Gastroesophageal sphincter (tissue), 4 donors: ENCODE data around the gene CALHM6. TPM values are rescaled to one million over a fixed set of nuclear protein-coding genes. Genes with fewer than 3 reads are reported as not detected.

Experiments used
- ATAC-seq: fragments of 150-250 bp; one replicate; pipeline ENCODE4 v1.9.1; 2016; ENCODE audit warnings: mild to moderate bottlenecking, moderate library complexity
- H3K27ac ChIP-seq, 4 donors: fragments of 200-600 bp; sonication (generic) in 3 of 4; 1 replicate in 3 of 4; 2 replicates in 1 of 4; pipeline ENCODE4 v1.5.1; 2016 to 2019
- H3K27me3 ChIP-seq: fragments of 200-600 bp; sonication (generic); one replicate; pipeline ENCODE4 v1.5.1; 2019
- H3K36me3 ChIP-seq, 2 donors: fragments of 200-600 bp; sonication (generic); one replicate each; pipeline ENCODE4 v1.5.1; 2019; ENCODE audit warnings: control low read depth in 1 of 2
- H3K4me1 ChIP-seq, 3 donors: fragments of 200-600 bp; sonication (generic); 1 replicate in 2 of 3; 2 replicates in 1 of 3; pipeline ENCODE4 v1.5.1; 2016 to 2019; ENCODE audit warnings: control low read depth in 2 of 3
- H3K4me3 ChIP-seq, 2 donors: fragments of 200-600 bp; sonication (generic); one replicate each; pipeline ENCODE4 v1.5.1; 2019; ENCODE audit warnings: mild to moderate bottlenecking in 1 of 2, moderate library complexity in 1 of 2
- H3K9me3 ChIP-seq, 3 donors: fragments of 200-600 bp; sonication (generic); one replicate each; pipeline ENCODE4 v1.5.1; 2017 to 2019; ENCODE audit warnings: control low read depth in 2 of 3
- CTCF ChIP-seq, 4 experiments: fragments of 200-600 bp in 2 of 4; fragments of 450-650 bp in 2 of 4; sonication (generic) in 1 of 4; IDR thresholded peaks; one replicate each; pipeline ENCODE4 v1.5.1; 2017 to 2019; ENCODE audit warnings: antibody characterized with exemption in 4 of 4, mild to moderate bottlenecking in 2 of 4, moderate library complexity in 2 of 4
- EP300 ChIP-seq: sonication (generic); formaldehyde crosslinking; IDR thresholded peaks from one replicate; pipeline ENCODE4 v1.6.1; 2017; ENCODE audit warnings: antibody characterized with exemption, mild to moderate bottlenecking
- POLR2A ChIP-seq, 2 donors: fragments of 450-650 bp; IDR thresholded peaks; one replicate each; pipeline ENCODE4 v1.6.1; 2017; ENCODE audit warnings: antibody characterized with exemption in 2 of 2, mild to moderate bottlenecking in 2 of 2, moderate library complexity in 1 of 2
- POLR2AphosphoS5 ChIP-seq: sonication (generic); formaldehyde crosslinking; IDR thresholded peaks from one replicate; pipeline ENCODE4 v1.6.1; 2017; ENCODE audit warnings: antibody characterized with exemption
- WGBS, 2 donors: methylation state at CpG; one replicate each; pipeline ENCODE4 v1.1.5; 2018; ENCODE audit warnings: low coverage in 1 of 2; 5-methylcytosine and 5-hydroxymethylcytosine counted together
- total RNA-seq, 4 donors: library from RNA; depleted of rRNA; stranded (reverse); fragments of >200 nt; gene quantifications; one replicate each; pipeline ENCODE4 v1.1.0, GENCODE V29; 2016

CALHM6 gene
- total RNA-seq, 4 donors from 2014 or later, result 0.50 to 6.9 (median 4.2) TPM; not detected in 1

GRCh38 chr6:116467514-116467913 is 6.3 kb downstream of the CALHM6 start:
- H3K4me3 ChIP-seq, result no peak overlapping the region
- H3K4me1 ChIP-seq, result peaks cover 0 to 1% (median 0%) of the 10 kb centered on the region in 3 donors
- H3K36me3 ChIP-seq, result no peaks in the 10 kb centered on the region
- H3K27ac ChIP-seq, result no peak overlapping the region
- TF ChIP-seq EP300, result no peak
- TF ChIP-seq POLR2AphosphoS5, result no peak
- no peak for TF ChIP-seq POLR2A (IDR thresholded peaks at IDR 0.05)
- TF ChIP-seq CTCF (IDR thresholded peaks at IDR 0.05), result no peak
- peaks cover 8% of the 10 kb centered on the region for H3K27me3 ChIP-seq
- no peaks in the 10 kb centered on the region for H3K9me3 ChIP-seq
- no peak for ATAC-seq

DNA sequence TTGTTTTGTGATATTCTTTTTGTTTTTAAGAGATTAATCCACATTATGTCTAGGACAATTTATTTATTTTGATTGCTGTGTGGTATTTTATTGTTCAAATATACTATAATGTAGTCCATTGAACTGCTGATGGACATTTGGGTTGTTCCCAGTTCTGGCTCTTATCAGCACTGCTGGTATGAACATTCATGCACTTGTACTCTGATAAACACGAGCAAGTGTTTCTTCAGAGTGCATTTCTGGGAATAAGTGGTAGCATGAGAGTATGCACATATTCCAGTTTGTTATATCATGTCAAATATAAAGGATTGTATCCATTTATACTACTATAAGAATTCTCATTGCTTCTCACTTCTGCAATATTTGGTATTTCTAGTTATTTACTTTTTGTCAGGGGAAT is 7.1 kb downstream of the CALHM6 start:
- ATAC-seq, result no peak
- Histone ChIP-seq H3K4me1 (no peaks in the 10 kb centered on the region), H3K27ac (no peak overlapping the region), H3K27me3 (no peaks in the 10 kb centered on the region), H3K36me3 (no peaks in the 10 kb centered on the region), H3K4me3 (no peak overlapping the region), H3K9me3 (no peaks in the 10 kb centered on the region)
- TF ChIP-seq EP300 (no peak), CTCF (IDR thresholded peaks at IDR 0.05) (no peak), POLR2A (IDR thresholded peaks at IDR 0.05) (no peak), POLR2AphosphoS5 (no peak)
- WGBS, 2 donors, result 36 to 100% methylated on average over 1 of the region's 1 CpG

GRCh38 chr6:116471531-116471930 is 10.4 kb downstream of the CALHM6 start:
- Histone ChIP-seq H3K27ac (no peak overlapping the region), H3K9me3 (no peaks in the 10 kb centered on the region), H3K4me1 (no peaks in the 10 kb centered on the region), H3K27me3 (no peaks in the 10 kb centered on the region), H3K4me3 (no peak overlapping the region), H3K36me3 (no peaks in the 10 kb centered on the region)
- 91% methylated on average over 1 of the region's 1 CpG for WGBS, 2 donors
- ATAC-seq, result no peak
- TF ChIP-seq POLR2A (IDR thresholded peaks at IDR 0.05), result no peak
- TF ChIP-seq POLR2AphosphoS5, result no peak
- no peak for TF ChIP-seq CTCF (IDR thresholded peaks at IDR 0.05)
- no peak for TF ChIP-seq EP300

GRCh38 chr6:116472706-116473105 is 11.5 kb downstream of the CALHM6 start:
- no peak for ATAC-seq
- no peaks in the 10 kb centered on the region for H3K4me1 ChIP-seq
- H3K27ac ChIP-seq, result no peak overlapping the region
- no peak overlapping the region for H3K4me3 ChIP-seq
- H3K9me3 ChIP-seq, result no peaks in the 10 kb centered on the region
- WGBS, 2 donors, result 67% methylated on average over 1 of the region's 3 CpGs; no CpG with 5 or more reads in 1 of the 2 donors
- no peaks in the 10 kb centered on the region for H3K27me3 ChIP-seq
- no peaks in the 10 kb centered on the region for H3K36me3 ChIP-seq
- TF ChIP-seq CTCF (IDR thresholded peaks at IDR 0.05) (no peak), POLR2A (IDR thresholded peaks at IDR 0.05) (no peak), POLR2AphosphoS5 (no peak), EP300 (no peak)

DNA sequence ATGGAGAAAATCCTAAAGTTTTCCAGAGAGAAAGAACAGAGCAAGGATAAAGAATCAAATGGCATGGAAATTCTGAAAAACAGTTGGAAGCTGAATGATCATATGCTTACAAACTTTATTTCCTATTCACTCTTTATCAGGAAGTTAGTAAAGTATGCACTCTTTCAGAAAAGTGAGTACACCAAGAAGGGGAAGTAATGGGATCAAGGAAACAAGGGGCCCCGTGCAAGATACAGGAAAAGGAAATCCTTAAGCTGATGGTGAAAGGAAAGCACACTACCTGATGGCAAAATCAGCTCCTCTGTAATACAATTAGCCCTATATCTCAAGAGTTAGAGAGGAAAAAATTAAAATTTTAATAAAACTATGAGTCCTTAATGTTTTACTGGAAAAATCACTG is 14.0 kb downstream of the CALHM6 start:
- TF ChIP-seq EP300 (no peak), POLR2A (IDR thresholded peaks at IDR 0.05) (no peak), CTCF (IDR thresholded peaks at IDR 0.05) (no peak), POLR2AphosphoS5 (no peak)
- Histone ChIP-seq H3K27ac (no peak overlapping the region), H3K4me3 (no peak overlapping the region), H3K9me3 (no peaks in the 10 kb centered on the region), H3K4me1 (no peaks in the 10 kb centered on the region), H3K36me3 (no peaks in the 10 kb centered on the region), H3K27me3 (no peaks in the 10 kb centered on the region)
- WGBS, 2 donors, result 38% methylated on average over 1 of the region's 1 CpG
- ATAC-seq, result no peak
